ENCODE results near the gene LZTFL1. TPM values are rescaled to one million over a fixed set of nuclear protein-coding genes. Genes with fewer than 3 reads are reported as not detected.

Gene LZTFL1
- total and polyA plus RNA-seq, 2 experiments from 2014 or later: 21.7 to 26.4 TPM

DNA sequence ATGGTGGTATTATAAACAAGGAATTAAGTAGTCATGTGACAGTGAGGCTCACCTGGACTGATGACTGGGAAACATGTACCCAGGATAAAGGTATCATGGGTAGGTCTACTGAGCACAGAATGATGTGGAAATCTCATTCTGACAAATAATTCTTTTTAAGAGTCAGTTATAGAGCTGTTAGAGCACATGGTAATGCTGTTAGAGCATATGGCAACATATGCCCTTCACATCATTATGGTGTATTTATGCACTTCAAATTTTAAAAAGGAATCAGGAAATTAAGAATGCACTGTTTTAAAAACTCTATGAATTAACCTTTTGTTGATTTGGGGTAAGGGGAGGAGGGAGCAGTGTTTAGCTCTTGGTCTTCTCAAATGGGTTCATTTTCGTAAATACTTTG lies 47.3 kb downstream of the LZTFL1 start:
- peaks cover 39% of the 10 kb centered on the region for H3K27me3 ChIP-seq
- no peak overlapping the region for H3K4me3 ChIP-seq
- H3K36me3 ChIP-seq: no peaks in the 10 kb centered on the region
- no peaks in the 10 kb centered on the region for H3K4me1 ChIP-seq (ENCODE audit: low read depth)
- no peak overlapping the region for H3K27ac ChIP-seq
- TF ChIP-seq, protein P1, sequence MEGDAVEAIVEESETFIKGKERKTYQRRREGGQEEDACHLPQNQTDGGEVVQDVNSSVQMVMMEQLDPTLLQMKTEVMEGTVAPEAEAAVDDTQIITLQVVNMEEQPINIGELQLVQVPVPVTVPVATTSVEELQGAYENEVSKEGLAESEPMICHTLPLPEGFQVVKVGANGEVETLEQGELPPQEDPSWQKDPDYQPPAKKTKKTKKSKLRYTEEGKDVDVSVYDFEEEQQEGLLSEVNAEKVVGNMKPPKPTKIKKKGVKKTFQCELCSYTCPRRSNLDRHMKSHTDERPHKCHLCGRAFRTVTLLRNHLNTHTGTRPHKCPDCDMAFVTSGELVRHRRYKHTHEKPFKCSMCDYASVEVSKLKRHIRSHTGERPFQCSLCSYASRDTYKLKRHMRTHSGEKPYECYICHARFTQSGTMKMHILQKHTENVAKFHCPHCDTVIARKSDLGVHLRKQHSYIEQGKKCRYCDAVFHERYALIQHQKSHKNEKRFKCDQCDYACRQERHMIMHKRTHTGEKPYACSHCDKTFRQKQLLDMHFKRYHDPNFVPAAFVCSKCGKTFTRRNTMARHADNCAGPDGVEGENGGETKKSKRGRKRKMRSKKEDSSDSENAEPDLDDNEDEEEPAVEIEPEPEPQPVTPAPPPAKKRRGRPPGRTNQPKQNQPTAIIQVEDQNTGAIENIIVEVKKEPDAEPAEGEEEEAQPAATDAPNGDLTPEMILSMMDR (IDR thresholded peaks at IDR 0.05; ENCODE audit: low read depth, low read length): no peak
- no peak for DNase-seq (ENCODE audit: low read depth in 1 of 2, low spot score in 1 of 2)
- no peaks in the 10 kb centered on the region for H3K9me3 ChIP-seq (ENCODE audit: low read depth)

GRCh38 chr3:45794177-45794560 lies 47.8 kb downstream of the LZTFL1 start:
- no peak for DNase-seq (ENCODE audit: low read depth in 1 of 2, low spot score in 1 of 2)
- H3K27me3 ChIP-seq: peaks cover 39% of the 10 kb centered on the region

DNA sequence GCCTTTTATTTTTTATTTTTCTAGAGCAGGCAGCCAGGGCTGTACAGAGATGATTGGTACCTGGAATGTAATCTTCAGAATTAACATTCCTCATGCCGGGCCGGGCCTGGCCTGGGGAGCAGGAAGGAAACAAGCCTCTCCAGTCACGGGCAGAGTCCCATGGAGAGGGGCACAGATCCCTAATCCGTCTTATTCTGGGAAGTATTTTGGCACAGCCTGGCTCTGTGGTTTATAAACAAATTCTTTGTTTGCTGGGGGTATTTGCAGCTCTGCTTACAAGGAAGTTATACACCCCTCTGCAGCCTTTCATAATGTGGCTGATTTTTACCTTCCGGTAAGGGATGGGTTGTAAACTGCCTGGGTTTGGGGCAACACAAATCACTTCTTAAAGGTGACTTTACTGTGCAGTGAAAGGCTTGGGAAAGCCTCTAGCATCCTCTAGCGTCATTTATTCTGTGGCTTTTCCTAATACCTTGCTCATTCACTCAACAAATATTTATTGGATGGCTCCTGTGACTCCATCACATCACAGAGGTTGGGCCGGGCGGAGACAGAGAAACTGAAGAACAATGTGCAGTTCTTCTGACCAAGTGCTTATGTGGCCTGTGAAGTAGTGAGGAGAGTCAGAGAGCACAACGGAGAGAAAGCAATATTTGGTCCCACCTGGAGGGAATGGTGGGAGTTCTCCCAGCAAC lies 48.3 kb downstream of the LZTFL1 start:
- no peak overlapping the region for H3K27ac ChIP-seq
- H3K4me3 ChIP-seq: no peak overlapping the region
- TF ChIP-seq, protein P1 (IDR thresholded peaks at IDR 0.05; ENCODE audit: low read depth, low read length): no peak
- no peaks in the 10 kb centered on the region for H3K4me1 ChIP-seq (ENCODE audit: low read depth)
- H3K9me3 ChIP-seq (ENCODE audit: low read depth): no peaks in the 10 kb centered on the region
- H3K27me3 ChIP-seq: peaks cover 39% of the 10 kb centered on the region
- H3K36me3 ChIP-seq: no peaks in the 10 kb centered on the region
- DNase-seq (ENCODE audit: low read depth in 1 of 2, low spot score in 1 of 2): no peak

More at GRCh38 chr3:45794177-45794560, 47.8 kb downstream of the LZTFL1 start:
- Histone ChIP-seq H3K36me3 (no peaks in the 10 kb centered on the region), H3K4me1 (ENCODE audit: low read depth) (no peaks in the 10 kb centered on the region), H3K4me3 (no peak overlapping the region), H3K9me3 (ENCODE audit: low read depth) (no peaks in the 10 kb centered on the region), H3K27ac (no peak overlapping the region)
- TF ChIP-seq, protein P1 (IDR thresholded peaks at IDR 0.05; ENCODE audit: low read depth, low read length): no peak

- Histone ChIP-seq H3K9me3 (ENCODE audit: low read depth) (no peaks in the 10 kb centered on the region), H3K4me3 (no peak overlapping the region), H3K27me3 (peaks cover 37% of the 10 kb centered on the region), H3K27ac (no peak overlapping the region), H3K36me3 (no peaks in the 10 kb centered on the region), H3K4me1 (ENCODE audit: low read depth) (no peaks in the 10 kb centered on the region)
- TF ChIP-seq, protein P1 (IDR thresholded peaks at IDR 0.05; ENCODE audit: low read depth, low read length): no peak
- no peak for DNase-seq (ENCODE audit: low read depth in 1 of 2, low spot score in 1 of 2)
These were observed 49.3 kb downstream of the LZTFL1 start for GRCh38 chr3:45792516-45793172.

- Histone ChIP-seq H3K36me3 (no peaks in the 10 kb centered on the region), H3K9me3 (ENCODE audit: low read depth) (no peaks in the 10 kb centered on the region), H3K4me1 (ENCODE audit: low read depth) (no peaks in the 10 kb centered on the region), H3K27me3 (peaks cover 31% of the 10 kb centered on the region), H3K4me3 (no peak overlapping the region), H3K27ac (no peak overlapping the region)
- TF ChIP-seq, protein P1 (IDR thresholded peaks at IDR 0.05; ENCODE audit: low read depth, low read length): no peak
- no peak for DNase-seq (ENCODE audit: low read depth in 1 of 2, low spot score in 1 of 2)
These were observed 49.9 kb downstream of the LZTFL1 start for GRCh38 chr3:45792036-45792435.

All from cardiac muscle cell (in vitro differentiated cells and primary cell).